Measurements from ENCODE around the gene WDR54.
A peak's percentile ranks its signal among the peaks of the same experiment; 100 is the strongest.
"Not testable (repeated sequence)": the region's sequence is repeated elsewhere in the genome, so short reads cannot be mapped to it uniquely, and the experiment has no call there.

Gene WDR54

GRCh38 chr2:74457129-74457548 lies 35.6 kb downstream of the WDR54 start:
- DNase-seq (ENCODE audit: low read depth) = no peak

GRCh38 chr2:74457549-74458131 lies 36.1 kb downstream of the WDR54 start:
- DNase-seq (ENCODE audit: low read depth) = no peak

- peak; percentile 100 for DNase-seq (ENCODE audit: low read depth)
Measured at GRCh38 chr2:74458132-74458937, 36.8 kb downstream of the WDR54 start, which contains the start of gene WBP1. Gene WBP1, plus strand, starts transcription at chr2:74458438. Its CDS starts 165 bp downstream, at chr2:74458603.

GRCh38 chr2:74458938-74459363 lies 37.4 kb downstream of the WDR54 start:
- no peak for DNase-seq (ENCODE audit: low read depth)

- DNase-seq (ENCODE audit: low read depth) = not testable (repeated sequence)
Measured at GRCh38 chr2:74459503-74460118, 38.1 kb downstream of the WDR54 start.

- not testable (repeated sequence) for DNase-seq (ENCODE audit: low read depth)
Measured at GRCh38 chr2:74460187-74460586, 38.7 kb downstream of the WDR54 start.

- no peak for DNase-seq (ENCODE audit: low read depth)
Measured at GRCh38 chr2:74461187-74462053, 39.9 kb downstream of the WDR54 start.

GRCh38 chr2:74462054-74462785 lies 40.7 kb downstream of the WDR54 start:
- no peak for DNase-seq (ENCODE audit: low read depth)

- DNase-seq (ENCODE audit: low read depth) = no peak
Measured at GRCh38 chr2:74462786-74463105, 41.2 kb downstream of the WDR54 start.

- no peak for DNase-seq (ENCODE audit: low read depth)
Measured at GRCh38 chr2:74464406-74464805, 42.9 kb downstream of the WDR54 start.

GRCh38 chr2:74470742-74471141 lies 49.2 kb downstream of the WDR54 start:
- not testable (repeated sequence) for DNase-seq (ENCODE audit: low read depth)

GRCh38 chr2:74471332-74472065 lies 50.0 kb downstream of the WDR54 start:
- no peak for DNase-seq (ENCODE audit: low read depth)

- DNase-seq (ENCODE audit: low read depth) = peak; percentile 90
Measured at GRCh38 chr2:74472086-74472944, 50.8 kb downstream of the WDR54 start, which contains the start of gene MRPL53. Gene MRPL53, minus strand, starts transcription at chr2:74472680. Its CDS starts 20 bp downstream, at chr2:74472660.

GRCh38 chr2:74472945-74473258 lies 51.4 kb downstream of the WDR54 start:
- no peak for DNase-seq (ENCODE audit: low read depth)

- DNase-seq (ENCODE audit: low read depth) = no peak
Measured at GRCh38 chr2:74474481-74474880, 53.0 kb downstream of the WDR54 start.

GRCh38 chr2:74474899-74475298 lies 53.4 kb downstream of the WDR54 start:
- no peak for DNase-seq (ENCODE audit: low read depth)
